CD4-positive, alpha-beta T cell treated with Interleukin-21 for 1 hour (primary cell): ENCODE data around the gene NACA.
A peak's percentile ranks its signal among the peaks of the same experiment; 100 is the strongest.

Experiments
- DNase-seq: peaks from one replicate; pipeline ENCODE4 v3.0.0-alpha.2; 2020

The NACA gene

GRCh38 chr12:56687223-56688128 lies 37.6 kb downstream of the NACA start:
- peak; percentile 74 for DNase-seq

GRCh38 chr12:56684745-56685359 lies 40.2 kb downstream of the NACA start:
- DNase-seq: peak; percentile 34

- DNase-seq: no peak
These were observed 42.8 kb downstream of the NACA start for GRCh38 chr12:56682323-56682722.

GRCh38 chr12:56679883-56680575 lies 45.1 kb downstream of the NACA start:
- no peak for DNase-seq

- DNase-seq: no peak
These were observed 46.2 kb downstream of the NACA start for GRCh38 chr12:56678852-56679251.

- no peak for DNase-seq
These were observed 47.4 kb downstream of the NACA start for GRCh38 chr12:56677680-56678079.

- DNase-seq: no peak
These were observed 48.1 kb downstream of the NACA start for GRCh38 chr12:56676851-56677580.

DNA sequence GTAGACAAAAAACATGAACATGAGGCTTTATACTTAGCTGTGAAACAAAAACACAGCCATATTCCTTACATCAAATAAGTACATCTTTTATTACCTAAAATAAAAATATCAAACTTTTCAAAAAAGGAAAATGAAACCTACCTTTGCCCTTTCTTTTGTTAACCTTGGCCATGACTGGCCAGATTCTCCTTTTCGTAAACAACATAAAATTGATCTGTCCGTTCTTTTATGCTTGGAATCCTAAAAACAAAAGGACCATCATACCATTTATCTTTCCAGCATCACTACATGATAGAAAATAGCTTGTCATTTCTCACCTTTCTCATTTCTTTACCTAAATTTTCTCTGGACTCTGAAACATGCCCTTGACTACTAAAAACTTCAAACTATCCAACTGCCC lies 53.5 kb downstream of the NACA start:
- no peak for DNase-seq

GRCh38 chr12:56670836-56671235 lies 54.3 kb downstream of the NACA start:
- no peak for DNase-seq

- no peak for DNase-seq
These were observed 57.0 kb downstream of the NACA start for GRCh38 chr12:56668197-56668457.
